ENCODE results near the gene SYT14. TPM values are rescaled to one million over a fixed set of nuclear protein-coding genes. Genes with fewer than 3 reads are reported as not detected.
"Not testable (repeated sequence)": the region's sequence is repeated elsewhere in the genome, so short reads cannot be mapped to it uniquely, and the experiment has no call there.

Gene SYT14
- total and polyA plus RNA-seq, 8 donors: 0.14 to 1.2 (median 0.54) TPM

GRCh38 chr1:210159211-210159610, 221.2 kb downstream of the SYT14 start:
- no peaks in the 10 kb centered on the region for H3K36me3 ChIP-seq
- no peaks in the 10 kb centered on the region for H3K9me3 ChIP-seq
- FAIRE-seq (no peak), DNase-seq (no peak), ATAC-seq (no peak)
- no peak overlapping the region for H3K27ac ChIP-seq
- H3K4me3 ChIP-seq: no peak overlapping the region
- H3K4me1 ChIP-seq: no peaks in the 10 kb centered on the region
- H3K27me3 ChIP-seq: no peaks in the 10 kb centered on the region
- intact Hi-C loops (cut with DNase I): no loop called here
- TF ChIP-seq CTCF (IDR thresholded peaks at IDR 0.05): no peak
- 36 to 48% methylated on average over 2 of the region's 2 CpGs for WGBS, 2 donors

- Histone ChIP-seq H3K36me3 (no peaks in the 10 kb centered on the region), H3K9me3 (no peaks in the 10 kb centered on the region), H3K27me3 (no peaks in the 10 kb centered on the region), H3K4me3 (no peak overlapping the region), H3K4me1 (no peaks in the 10 kb centered on the region), H3K27ac (no peak overlapping the region)
- no peak for DNase-seq
- ATAC-seq: no peak
- WGBS, 2 donors: 70 to 82% methylated on average over 7 of the region's 7 CpGs
- intact Hi-C loops (cut with DNase I): no loop called here
- TF ChIP-seq CTCF (IDR thresholded peaks at IDR 0.05): no peak
- no peak for FAIRE-seq
These were observed 232.2 kb downstream of the SYT14 start for GRCh38 chr1:210170220-210170619.

GRCh38 chr1:210174133-210174532, 236.1 kb downstream of the SYT14 start:
- intact Hi-C loops (cut with DNase I): no loop called here
- Histone ChIP-seq H3K27me3 (peaks cover 0 to 7% (median 0%) of the 10 kb centered on the region in 4 donors), H3K36me3 (no peaks in the 10 kb centered on the region), H3K4me1 (no peaks in the 10 kb centered on the region), H3K9me3 (no peaks in the 10 kb centered on the region), H3K27ac (no peak overlapping the region), H3K4me3 (no peak overlapping the region)
- ATAC-seq (no peak), DNase-seq (no peak), FAIRE-seq (no peak)
- WGBS, 2 donors: 80 to 91% methylated on average over 8 of the region's 8 CpGs
- no peak for TF ChIP-seq CTCF (IDR thresholded peaks at IDR 0.05)

- no peaks in the 10 kb centered on the region for H3K9me3 ChIP-seq
- no peaks in the 10 kb centered on the region for H3K27me3 ChIP-seq
- ATAC-seq: no peak
- 44 to 47% methylated on average over 2 of the region's 2 CpGs for WGBS, 2 donors
- no peaks in the 10 kb centered on the region for H3K4me1 ChIP-seq
- H3K27ac ChIP-seq: no peak overlapping the region
- FAIRE-seq: no peak
- intact Hi-C loops (cut with DNase I): no loop called here
- DNase-seq: no peak
- TF ChIP-seq CTCF (IDR thresholded peaks at IDR 0.05): no peak
- no peak overlapping the region for H3K4me3 ChIP-seq
- H3K36me3 ChIP-seq: no peaks in the 10 kb centered on the region
These were observed 247.0 kb downstream of the SYT14 start for GRCh38 chr1:210185063-210185462.

GRCh38 chr1:210187849-210188606, 250.0 kb downstream of the SYT14 start:
- H3K4me3 ChIP-seq; H3K4me1 ChIP-seq; H3K36me3 ChIP-seq; intact Hi-C loops (cut with DNase I); DNase-seq; FAIRE-seq; H3K9me3 ChIP-seq; ATAC-seq; H3K27ac ChIP-seq; H3K27me3 ChIP-seq: not testable (repeated sequence)
- 77 to 85% methylated on average over 18 of the region's 18 CpGs for WGBS, 2 donors

Measured in pancreas (tissue), 10 donors.